Neuronal stem cell (in vitro differentiated cells): ENCODE data around the gene RNF114.
A peak's percentile ranks its signal among the peaks of the same experiment; 100 is the strongest.

Experiments
- DNase-seq: peaks from one replicate; pipeline ENCODE4 v3.0.0-alpha.2; 2013; ENCODE audit warnings: low spot score
- H2AFZ ChIP-seq: one replicate; pipeline ENCODE4 v1.6.1; 2013; ENCODE audit warnings: mild to moderate bottlenecking, low read length, inconsistent platforms
- H2AK5ac ChIP-seq: 2 replicates; pipeline ENCODE4 v1.6.1; 2013; ENCODE audit warnings: low read depth, mild to moderate bottlenecking, inconsistent platforms, low read length, moderate library complexity, mixed read lengths
- H2BK120ac ChIP-seq: 2 replicates; pipeline ENCODE4 v1.6.1; 2013; ENCODE audit warnings: low read depth, mild to moderate bottlenecking, inconsistent platforms, low read length, moderate library complexity, mixed read lengths
- H2BK12ac ChIP-seq: one replicate; pipeline ENCODE4 v1.6.1; 2013; ENCODE audit warnings: low read length, inconsistent platforms
- H2BK15ac ChIP-seq: 2 replicates; pipeline ENCODE4 v1.6.1; 2013; ENCODE audit warnings: mild to moderate bottlenecking, low read length, inconsistent platforms, mixed read lengths
- H2BK5ac ChIP-seq: one replicate; pipeline ENCODE4 v1.6.1; 2013; ENCODE audit warnings: inconsistent platforms, mild to moderate bottlenecking, low read length, moderate library complexity
- H3K14ac ChIP-seq: one replicate; pipeline ENCODE4 v1.6.1; 2013; ENCODE audit warnings: low read length, inconsistent platforms
- H3K18ac ChIP-seq: 2 replicates; pipeline ENCODE4 v1.6.1; 2013; ENCODE audit warnings: low read length, inconsistent platforms
- H3K23ac ChIP-seq: 2 replicates; pipeline ENCODE4 v1.6.1; 2013; ENCODE audit warnings: low read depth, mild to moderate bottlenecking, mixed read lengths, low read length, inconsistent platforms; ENCODE audit not compliant: poor library complexity
- H3K27ac ChIP-seq: replicated peaks from 3 replicates; pipeline ENCODE4 v1.5.1; 2013; ENCODE audit warnings: low read length, inconsistent platforms
- H3K27me3 ChIP-seq, 3 experiments: 2 replicates each; pipeline ENCODE4 v1.6.1; 2013; ENCODE audit warnings: low read length in 3 of 3, mild to moderate bottlenecking in 2 of 3, inconsistent platforms in 1 of 3, low read depth in 1 of 3, mixed read lengths in 1 of 3, moderate library complexity in 1 of 3; ENCODE audit not compliant: control insufficient read depth in 3 of 3, insufficient read depth in 3 of 3
- H3K36me3 ChIP-seq, 2 donors: replicated peaks in 1 of 2; 2 replicates each; pipeline ENCODE4 v1.6.1; 2013; ENCODE audit warnings: low read length in 2 of 2; ENCODE audit not compliant: control insufficient read depth in 2 of 2, insufficient read depth in 2 of 2
- H3K4ac ChIP-seq: 2 replicates; pipeline ENCODE4 v1.6.1; 2013; ENCODE audit warnings: inconsistent platforms, mild to moderate bottlenecking, low read length, moderate library complexity
- H3K4me1 ChIP-seq, 2 donors: 1 replicate in 1 of 2; 2 replicates in 1 of 2; pipeline ENCODE4 v1.6.1; 2013; ENCODE audit warnings: low read length in 2 of 2, low read depth in 1 of 2; ENCODE audit not compliant: control insufficient read depth in 2 of 2, insufficient read depth in 1 of 2
- H3K4me2 ChIP-seq: one replicate; pipeline ENCODE4 v1.6.1; 2013; ENCODE audit warnings: mild to moderate bottlenecking, low read length, inconsistent platforms; ENCODE audit not compliant: insufficient read depth, poor library complexity, severe bottlenecking
- H3K4me3 ChIP-seq, 2 donors: 2 replicates each; pipeline ENCODE4 v1.5.1; 2013; ENCODE audit warnings: low read length in 2 of 2, mild to moderate bottlenecking in 2 of 2, inconsistent platforms in 1 of 2, moderate library complexity in 1 of 2
- H3K79me1 ChIP-seq: one replicate; pipeline ENCODE4 v1.6.1; 2013; ENCODE audit warnings: low read depth, mild to moderate bottlenecking, inconsistent platforms, low read length, moderate library complexity
- H3K9ac ChIP-seq: one replicate; pipeline ENCODE4 v1.6.1; 2013; ENCODE audit warnings: mild to moderate bottlenecking, low read depth, low read length, inconsistent platforms; ENCODE audit not compliant: poor library complexity
- H3K9me3 ChIP-seq, 2 donors: replicated peaks in 1 of 2; 2 replicates each; pipeline versions ENCODE3 to v1.6.1; 2013; ENCODE audit warnings: low read length in 2 of 2, mild to moderate bottlenecking in 2 of 2, inconsistent platforms in 1 of 2, low read depth in 1 of 2, mixed read lengths in 1 of 2, moderate library complexity in 1 of 2; ENCODE audit not compliant: control insufficient read depth in 2 of 2, insufficient read depth in 1 of 2
- H4K8ac ChIP-seq: one replicate; pipeline ENCODE4 v1.6.1; 2013; ENCODE audit warnings: low read depth, mild to moderate bottlenecking, inconsistent platforms, low read length, moderate library complexity
- H4K91ac ChIP-seq: one replicate; pipeline ENCODE4 v1.6.1; 2013; ENCODE audit warnings: low read length, low read depth, mild to moderate bottlenecking, inconsistent platforms; ENCODE audit not compliant: poor library complexity
- WGBS, 2 donors: extraction: QIAGEN DNeasy Blood & Tissue Kit; methylation state at CpG; one replicate each; pipeline ENCODE4 v1.1.7; 2013; ENCODE audit warnings: missing lambda C conversion rate in 2 of 2, mixed read lengths in 1 of 2; ENCODE audit not compliant: insufficient read length in 2 of 2, insufficient replicate concordance in 1 of 2; ENCODE audit errors: extremely low coverage in 2 of 2; 5-methylcytosine and 5-hydroxymethylcytosine counted together

The RNF114 gene

DNA sequence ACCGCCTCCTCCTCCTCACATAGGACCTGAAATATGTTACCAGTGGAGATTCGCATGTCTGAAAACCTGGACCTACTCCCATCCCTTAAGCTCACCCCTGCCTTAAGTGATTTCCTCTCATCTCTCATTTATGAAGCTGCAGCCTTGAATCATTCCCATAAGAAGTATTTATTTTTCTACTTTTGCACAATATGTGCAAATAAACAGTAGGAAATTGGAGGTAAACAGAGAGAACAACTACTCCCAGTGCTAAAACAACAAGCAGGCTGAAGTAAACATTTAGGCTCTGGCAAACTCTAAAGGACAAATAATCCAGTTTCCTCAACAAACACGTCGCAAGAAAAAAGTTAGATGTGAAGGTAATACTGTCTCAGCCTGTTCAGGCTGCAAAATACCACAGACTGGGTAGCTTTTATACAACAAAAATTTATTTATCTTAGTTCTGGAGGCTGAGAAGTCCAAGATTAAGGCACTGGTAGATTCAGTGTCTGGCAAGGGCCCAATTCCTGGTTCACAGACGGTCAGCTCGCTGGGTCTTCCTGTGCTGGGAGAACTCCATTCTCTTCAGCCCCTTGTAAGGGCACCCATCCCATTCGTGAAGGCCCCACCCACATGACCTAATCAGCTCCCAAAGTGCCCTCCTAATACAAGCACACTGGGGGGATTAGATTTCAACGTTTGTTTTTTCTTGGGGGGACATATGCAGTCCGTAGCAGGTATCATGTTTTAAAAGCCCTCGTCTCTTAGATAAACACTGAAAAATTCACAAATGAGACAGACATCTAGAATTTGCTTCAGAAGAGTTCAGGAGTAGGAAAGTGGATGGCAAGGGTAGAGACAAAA, 36.4 kb upstream of the RNF114 start:
- Histone ChIP-seq H3K27ac (no peak overlapping the region), H3K23ac (no peak overlapping the region), H2BK120ac (no peak overlapping the region), H3K36me3 (peaks cover 8 to 14% of the 10 kb centered on the region in 2 donors), H2BK12ac (no peak overlapping the region), H3K4me1 (no peaks in the 10 kb centered on the region), H2BK15ac (no peak overlapping the region), H3K9me3 (no peaks in the 10 kb centered on the region), H3K79me1 (no peaks in the 10 kb centered on the region), H4K8ac (no peak overlapping the region), H3K14ac (no peak overlapping the region), H3K9ac (no peak overlapping the region), H3K18ac (no peak overlapping the region), H3K4ac (no peak overlapping the region), H2BK5ac (no peak overlapping the region), H4K91ac (no peak overlapping the region), H2AFZ (no peak overlapping the region), H3K4me2 (no peak overlapping the region), H3K27me3 (no peaks in the 10 kb centered on the region), H2AK5ac (no peak overlapping the region), H3K4me3 (no peak overlapping the region)
- no CpG with 5 or more reads among the region's 10 CpGs for WGBS, 2 donors
- no peak for DNase-seq

DNA sequence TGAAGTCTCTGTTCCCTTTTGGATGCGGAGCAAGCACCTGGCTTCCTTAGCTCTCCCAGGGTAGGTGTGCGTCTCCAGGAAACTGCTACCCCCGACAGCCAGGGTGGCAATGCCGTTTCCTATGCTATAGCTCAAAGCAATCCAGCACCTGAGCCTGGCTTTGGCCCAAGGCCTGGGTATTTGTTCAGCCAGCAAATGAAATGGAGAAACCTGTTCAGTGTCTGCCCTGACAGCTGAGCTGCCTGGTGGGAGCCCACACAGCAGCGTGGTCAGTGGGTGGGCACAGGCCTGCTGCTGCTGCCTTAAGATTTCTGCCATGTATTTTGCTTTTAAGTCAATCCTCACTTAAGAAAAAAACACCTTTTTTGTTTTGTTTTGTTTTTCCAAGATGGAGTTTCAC, 34.6 kb upstream of the RNF114 start:
- Histone ChIP-seq H3K18ac (no peak overlapping the region), H2AFZ (no peak overlapping the region), H3K4ac (no peak overlapping the region), H2BK15ac (no peak overlapping the region), H4K91ac (no peak overlapping the region), H2BK12ac (no peak overlapping the region), H3K9me3 (no peaks in the 10 kb centered on the region), H3K9ac (no peak overlapping the region), H3K27ac (no peak overlapping the region), H2BK5ac (no peak overlapping the region), H2AK5ac (no peak overlapping the region), H3K4me1 (no peaks in the 10 kb centered on the region), H3K79me1 (peaks cover 8% of the 10 kb centered on the region), H4K8ac (no peak overlapping the region), H2BK120ac (no peak overlapping the region), H3K14ac (no peak overlapping the region), H3K4me3 (no peak overlapping the region), H3K36me3 (peaks cover 25 to 32% of the 10 kb centered on the region in 2 donors), H3K4me2 (no peak overlapping the region), H3K23ac (no peak overlapping the region), H3K27me3 (no peaks in the 10 kb centered on the region)
- DNase-seq = no peak
- no CpG with 5 or more reads among the region's 5 CpGs for WGBS, 2 donors

DNA sequence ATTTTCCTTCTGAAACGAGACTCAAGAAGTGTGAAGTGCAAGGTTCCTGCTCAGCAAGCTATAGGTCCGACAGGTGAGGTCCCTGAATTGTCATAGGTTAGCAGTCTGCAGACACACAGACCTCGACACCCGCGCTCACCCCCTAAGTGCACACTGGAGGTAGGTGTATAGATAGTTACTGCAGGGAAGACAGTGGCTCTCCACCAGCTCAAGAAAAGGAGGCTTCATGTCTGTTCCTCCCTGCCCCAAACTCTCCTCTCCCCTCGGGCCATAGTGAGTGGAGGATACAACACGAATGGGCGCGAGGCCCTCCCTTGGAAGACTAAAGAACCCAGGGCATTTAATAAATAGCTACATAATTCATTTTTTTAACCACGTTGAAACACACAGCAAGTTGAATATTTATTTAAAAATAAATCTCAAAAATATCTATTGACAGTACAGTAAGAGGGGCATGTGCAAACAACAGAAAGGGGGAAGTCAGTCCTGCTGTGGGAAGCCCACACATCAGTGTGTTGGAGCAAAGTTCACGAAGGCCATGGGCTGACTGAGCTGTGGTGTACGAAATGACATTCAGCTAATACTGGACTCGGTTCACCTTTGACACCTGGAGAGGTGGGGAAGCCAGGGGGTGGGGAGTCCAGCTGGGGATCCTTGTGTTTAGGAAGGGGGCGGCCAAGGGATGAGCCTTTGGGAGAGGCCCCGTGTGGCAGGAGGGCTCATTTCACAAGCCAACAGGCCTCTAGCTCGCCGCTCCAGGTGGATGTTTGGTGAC, 31.6 kb upstream of the RNF114 start:
- Histone ChIP-seq H3K14ac (no peak overlapping the region), H2AFZ (no peak overlapping the region), H3K18ac (no peak overlapping the region), H3K9me3 (no peaks in the 10 kb centered on the region), H3K4me1 (peaks cover 0 to 2% of the 10 kb centered on the region in 2 donors), H3K4me2 (no peak overlapping the region), H2AK5ac (no peak overlapping the region), H3K27ac (no peak overlapping the region), H3K79me1 (peaks cover 8% of the 10 kb centered on the region), H4K91ac (no peak overlapping the region), H2BK15ac (no peak overlapping the region), H3K36me3 (peaks cover 29 to 51% of the 10 kb centered on the region in 2 donors), H3K9ac (no peak overlapping the region), H2BK120ac (no peak overlapping the region), H3K4me3 (no peak overlapping the region), H2BK5ac (peak overlapping the region; percentile 2), H3K27me3 (no peaks in the 10 kb centered on the region), H4K8ac (no peak overlapping the region), H3K23ac (no peak overlapping the region), H3K4ac (no peak overlapping the region), H2BK12ac (no peak overlapping the region)
- WGBS, 2 donors = no CpG with 5 or more reads among the region's 17 CpGs
- DNase-seq = no peak

DNA sequence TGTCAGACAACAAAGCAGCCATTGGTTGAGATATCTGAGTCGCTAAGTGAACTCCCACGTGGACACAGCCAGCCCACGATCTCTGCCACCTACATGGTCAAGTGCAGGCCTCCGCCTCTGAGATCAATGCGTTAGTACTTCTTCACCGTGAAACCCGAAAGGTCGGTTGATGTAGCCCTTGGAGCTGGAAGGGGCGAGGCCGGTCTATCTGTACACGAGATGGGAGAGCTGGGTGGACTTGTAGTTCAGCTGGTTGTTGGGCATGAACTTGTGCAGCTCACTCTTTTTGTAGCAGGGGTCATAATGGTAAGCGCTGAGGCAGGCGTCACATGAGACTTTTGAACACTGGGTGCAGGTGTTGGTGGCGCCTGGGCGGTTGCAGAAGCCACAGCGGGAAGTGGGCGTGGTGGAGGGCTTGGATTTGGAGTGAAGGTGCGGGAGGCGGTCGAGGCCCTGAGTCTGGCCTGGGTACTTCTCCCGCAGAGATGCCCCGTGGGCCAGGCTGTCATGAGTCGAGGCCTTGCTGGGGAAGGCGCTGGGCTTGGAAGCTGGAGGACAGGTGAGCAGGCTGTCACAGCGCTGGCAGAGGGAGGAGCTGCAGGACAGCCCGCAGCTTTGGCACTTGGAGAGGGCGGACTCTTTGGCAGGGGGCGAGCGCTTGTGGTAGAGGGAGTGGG, 30.6 kb upstream of the RNF114 start:
- DNase-seq = no peak
- no peak overlapping the region for H3K4me2 ChIP-seq
- H3K9ac ChIP-seq = no peak overlapping the region
- no peak overlapping the region for H3K23ac ChIP-seq
- no peak overlapping the region for H2BK12ac ChIP-seq
- H2BK5ac ChIP-seq = no peak overlapping the region
- H4K8ac ChIP-seq = no peak overlapping the region
- WGBS, 2 donors = no CpG with 5 or more reads among the region's 29 CpGs
- H3K9me3 ChIP-seq = no peaks in the 10 kb centered on the region
- H2BK120ac ChIP-seq = no peak overlapping the region
- no peak overlapping the region for H4K91ac ChIP-seq
- H3K27me3 ChIP-seq = no peaks in the 10 kb centered on the region
- H3K4ac ChIP-seq = no peak overlapping the region
- peaks cover 29 to 51% of the 10 kb centered on the region in 2 donors for H3K36me3 ChIP-seq
- no peak overlapping the region for H2AK5ac ChIP-seq
- H3K4me1 ChIP-seq = peaks cover 0 to 11% of the 10 kb centered on the region in 2 donors
- H3K18ac ChIP-seq = no peak overlapping the region
- H3K4me3 ChIP-seq = peak overlapping the region in 1 of 2 donors; percentile 18
- no peak overlapping the region for H3K27ac ChIP-seq
- no peak overlapping the region for H2AFZ ChIP-seq
- no peak overlapping the region for H3K14ac ChIP-seq
- H3K79me1 ChIP-seq = peaks cover 10% of the 10 kb centered on the region
- no peak overlapping the region for H2BK15ac ChIP-seq
